GM12865 (cell line): ENCODE data around the gene PATJ.

Experiments
- DNase-seq: peaks from one replicate; pipeline ENCODE4 v3.0.0; 2010; ENCODE audit warnings: low read depth
- H3K4me3 ChIP-seq: 2 replicates; pipeline ENCODE4 v1.5.1; 2011; ENCODE audit warnings: mild to moderate bottlenecking, low read depth, low read length, control low read depth
- CTCF ChIP-seq: IDR thresholded peaks from 2 replicates; pipeline ENCODE4 v1.5.1; 2011; ENCODE audit warnings: low read length, control low read depth, low read depth, inconsistent platforms; ENCODE audit not compliant: insufficient read depth; ENCODE audit errors: missing control alignments

PATJ gene

GRCh38 chr1:62024690-62025089, 282.4 kb downstream of the PATJ start:
- H3K4me3 ChIP-seq: no peak overlapping the region
- DNase-seq: no peak
- TF ChIP-seq CTCF: no peak

- DNase-seq: no peak
- no peak overlapping the region for H3K4me3 ChIP-seq
- no peak for TF ChIP-seq CTCF
Measured at GRCh38 chr1:62025154-62025553, 282.9 kb downstream of the PATJ start.

- DNase-seq: no peak
- no peak overlapping the region for H3K4me3 ChIP-seq
- no peak for TF ChIP-seq CTCF
Measured at GRCh38 chr1:62025892-62026291, 283.6 kb downstream of the PATJ start.

- DNase-seq: no peak
- no peak for TF ChIP-seq CTCF
- H3K4me3 ChIP-seq: no peak overlapping the region
Measured at GRCh38 chr1:62029704-62030103, 287.4 kb downstream of the PATJ start.

DNA sequence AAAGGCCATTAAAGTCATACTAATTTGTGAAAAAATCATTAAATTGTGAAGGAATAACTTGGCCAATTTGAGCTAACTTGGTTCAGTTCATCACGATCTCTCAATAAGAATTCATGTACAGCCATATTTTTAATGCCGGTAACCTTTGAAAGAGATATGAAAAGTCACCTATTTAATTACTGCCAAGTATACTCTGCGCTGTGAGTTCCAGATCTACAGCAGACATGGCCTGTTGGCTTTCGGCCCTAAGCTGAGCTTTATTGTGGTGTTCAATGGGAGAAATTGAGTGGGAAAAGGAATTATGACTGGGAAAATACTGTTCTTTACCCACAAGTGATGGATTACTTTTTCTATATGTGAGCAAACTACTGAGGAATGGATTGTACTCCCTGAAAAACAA, 292.5 kb downstream of the PATJ start:
- TF ChIP-seq CTCF: no peak
- DNase-seq: no peak
- H3K4me3 ChIP-seq: no peak overlapping the region

GRCh38 chr1:62037274-62037673, 295.0 kb downstream of the PATJ start:
- no peak for TF ChIP-seq CTCF
- H3K4me3 ChIP-seq: no peak overlapping the region
- DNase-seq: no peak

- no peak overlapping the region for H3K4me3 ChIP-seq
- TF ChIP-seq CTCF: no peak
- DNase-seq: no peak
Measured at GRCh38 chr1:62038594-62039284, 296.5 kb downstream of the PATJ start.
